Activated naive CD8-positive, alpha-beta T cell treated with anti-CD3 and anti-CD28 coated beads, Interleukin-2, amount 10 ng/mL, durations not matched to agents 7 days and 5 days (primary cell): ENCODE results near the gene ABHD12. TPM values are rescaled to one million over a fixed set of nuclear protein-coding genes. Genes with fewer than 3 reads are reported as not detected.

Experiments
- ATAC-seq: fragments of 150-1000 bp; cut with Tn5 transposase; one replicate; pipeline ENCODE4 v1.10.0; 2021; ENCODE audit warnings: low read depth, moderate library complexity
- POLR2A ChIA-PET: fragments of 350-600 bp; sonication (Branson Sonifier 250); formaldehyde crosslinking; loops from one replicate; lab custom pipeline; 2021; ENCODE audit warnings: antibody characterized with exemption; lab: Charles Lee
- DNase-seq: peaks from one replicate; pipeline ENCODE4 v3.0.0; 2021
- H3K27ac Mint-ChIP-seq: one replicate; pipeline ENCODE4 v1.8.0; 2022; ENCODE audit warnings: mild to moderate bottlenecking, mixed read lengths
- H3K27me3 Mint-ChIP-seq: one replicate; pipeline ENCODE4 v1.8.0; 2022; ENCODE audit warnings: mild to moderate bottlenecking, moderate library complexity, mixed read lengths
- H3K36me3 Mint-ChIP-seq: one replicate; pipeline ENCODE4 v1.8.0; 2021; ENCODE audit warnings: mild to moderate bottlenecking, mixed read lengths
- H3K4me1 Mint-ChIP-seq: one replicate; pipeline ENCODE4 v1.8.0; 2021; ENCODE audit warnings: mixed read lengths
- H3K4me3 Mint-ChIP-seq: one replicate; pipeline ENCODE4 v1.8.0; 2022; ENCODE audit warnings: mild to moderate bottlenecking, moderate library complexity, mixed read lengths
- H3K9me3 Mint-ChIP-seq: one replicate; pipeline ENCODE4 v1.8.0; 2021; ENCODE audit warnings: mixed read lengths
- total RNA-seq, 2 experiments: library from RNA; stranded (reverse); gene quantifications; one replicate each; pipeline ENCODE4 v1.2.3, GENCODE V29; 2021

ABHD12 gene
- total RNA-seq, 2 experiments from 2014 or later = 26.5 to 27.3 TPM

- ATAC-seq (no peak), DNase-seq (no peak)
- H3K4me3 Mint-ChIP-seq = no peak overlapping the region
- H3K9me3 Mint-ChIP-seq = peaks cover 4% of the 10 kb centered on the region
- no peaks in the 10 kb centered on the region for H3K27me3 Mint-ChIP-seq
- no peak overlapping the region for H3K27ac Mint-ChIP-seq
- POLR2A ChIA-PET = no interaction called here
- H3K36me3 Mint-ChIP-seq = peaks cover 6% of the 10 kb centered on the region
- H3K4me1 Mint-ChIP-seq = peaks cover 14% of the 10 kb centered on the region
These were observed 34.8 kb downstream of the ABHD12 start for GRCh38 chr20:25355866-25356265.

GRCh38 chr20:25355011-25355595 is 35.5 kb downstream of the ABHD12 start:
- no peak for ATAC-seq
- Mint-ChIP-seq H3K27me3 (no peaks in the 10 kb centered on the region), H3K36me3 (peaks cover 9% of the 10 kb centered on the region), H3K27ac (no peak overlapping the region), H3K4me3 (no peak overlapping the region), H3K9me3 (peaks cover 4% of the 10 kb centered on the region), H3K4me1 (peaks cover 14% of the 10 kb centered on the region)
- DNase-seq = no peak
- POLR2A ChIA-PET = no interaction called here

- POLR2A ChIA-PET = no interaction called here
- Mint-ChIP-seq H3K9me3 (peaks cover 4% of the 10 kb centered on the region), H3K4me1 (peaks cover 14% of the 10 kb centered on the region)
These were observed 36.6 kb downstream of the ABHD12 start for GRCh38 chr20:25353747-25354705.

GRCh38 chr20:25353353-25353746 is 37.3 kb downstream of the ABHD12 start:
- no peaks in the 10 kb centered on the region for H3K27me3 Mint-ChIP-seq
- POLR2A ChIA-PET = no interaction called here
- no peak for DNase-seq
- peaks cover 4% of the 10 kb centered on the region for H3K9me3 Mint-ChIP-seq
- ATAC-seq = no peak
- no peak overlapping the region for H3K4me3 Mint-ChIP-seq
- H3K4me1 Mint-ChIP-seq = peaks cover 14% of the 10 kb centered on the region
- no peak overlapping the region for H3K27ac Mint-ChIP-seq
- peaks cover 13% of the 10 kb centered on the region for H3K36me3 Mint-ChIP-seq

More at GRCh38 chr20:25353747-25354705, 36.6 kb downstream of the ABHD12 start:
- H3K27me3 Mint-ChIP-seq = no peaks in the 10 kb centered on the region
- ATAC-seq (no peak), DNase-seq (no peak)
- no peak overlapping the region for H3K27ac Mint-ChIP-seq
- H3K4me3 Mint-ChIP-seq = no peak overlapping the region
- H3K36me3 Mint-ChIP-seq = peaks cover 12% of the 10 kb centered on the region

GRCh38 chr20:25352746-25353145 is 37.9 kb downstream of the ABHD12 start:
- DNase-seq = no peak
- peaks cover 13% of the 10 kb centered on the region for H3K36me3 Mint-ChIP-seq
- peaks cover 13% of the 10 kb centered on the region for H3K4me1 Mint-ChIP-seq
- peaks cover 4% of the 10 kb centered on the region for H3K9me3 Mint-ChIP-seq
- no peaks in the 10 kb centered on the region for H3K27me3 Mint-ChIP-seq
- no peak for ATAC-seq
- POLR2A ChIA-PET = no interaction called here
- H3K4me3 Mint-ChIP-seq = no peak overlapping the region
- no peak overlapping the region for H3K27ac Mint-ChIP-seq

- peaks cover 4% of the 10 kb centered on the region for H3K9me3 Mint-ChIP-seq
- peaks cover 13% of the 10 kb centered on the region for H3K36me3 Mint-ChIP-seq
- H3K27ac Mint-ChIP-seq = no peak overlapping the region
- no peaks in the 10 kb centered on the region for H3K27me3 Mint-ChIP-seq
- DNase-seq = no peak
- POLR2A ChIA-PET = interaction anchor here (0.7 kb wide), 1 partner anchor 10 kb away, joined by 3 read pairs; no protein-coding TSS in a partner anchor
- H3K4me1 Mint-ChIP-seq = peaks cover 19% of the 10 kb centered on the region
- no peak overlapping the region for H3K4me3 Mint-ChIP-seq
- no peak for ATAC-seq
These were observed 39.6 kb downstream of the ABHD12 start for GRCh38 chr20:25351024-25351360.

- Mint-ChIP-seq H3K36me3 (peaks cover 17% of the 10 kb centered on the region), H3K9me3 (peaks cover 5% of the 10 kb centered on the region), H3K4me1 (peaks cover 24% of the 10 kb centered on the region), H3K27ac (no peak overlapping the region), H3K27me3 (no peaks in the 10 kb centered on the region), H3K4me3 (no peak overlapping the region)
- POLR2A ChIA-PET = no interaction called here
- ATAC-seq (peak; percentile 88), DNase-seq (peak; percentile 39)
These were observed 44.3 kb downstream of the ABHD12 start for GRCh38 chr20:25346349-25346748.

GRCh38 chr20:25345721-25346120 is 44.9 kb downstream of the ABHD12 start:
- POLR2A ChIA-PET = no interaction called here
- H3K4me1 Mint-ChIP-seq = peaks cover 24% of the 10 kb centered on the region
- no peak overlapping the region for H3K4me3 Mint-ChIP-seq
- H3K36me3 Mint-ChIP-seq = peaks cover 17% of the 10 kb centered on the region
- DNase-seq (no peak), ATAC-seq (no peak)
- peaks cover 5% of the 10 kb centered on the region for H3K9me3 Mint-ChIP-seq
- H3K27ac Mint-ChIP-seq = no peak overlapping the region
- no peaks in the 10 kb centered on the region for H3K27me3 Mint-ChIP-seq

- no peak for DNase-seq
- no peak overlapping the region for H3K27ac Mint-ChIP-seq
- no peaks in the 10 kb centered on the region for H3K27me3 Mint-ChIP-seq
- no peak for ATAC-seq
- POLR2A ChIA-PET = no interaction called here
- no peak overlapping the region for H3K4me3 Mint-ChIP-seq
- peaks cover 26% of the 10 kb centered on the region for H3K4me1 Mint-ChIP-seq
- H3K36me3 Mint-ChIP-seq = peaks cover 12% of the 10 kb centered on the region
- H3K9me3 Mint-ChIP-seq = peaks cover 5% of the 10 kb centered on the region
These were observed 46.0 kb downstream of the ABHD12 start for GRCh38 chr20:25344634-25345033.

- no peak for ATAC-seq
- H3K27ac Mint-ChIP-seq = no peak overlapping the region
- DNase-seq = no peak
- peaks cover 5% of the 10 kb centered on the region for H3K9me3 Mint-ChIP-seq
- H3K4me3 Mint-ChIP-seq = no peak overlapping the region
- H3K4me1 Mint-ChIP-seq = peaks cover 27% of the 10 kb centered on the region
- peaks cover 10% of the 10 kb centered on the region for H3K36me3 Mint-ChIP-seq
- POLR2A ChIA-PET = no interaction called here
- H3K27me3 Mint-ChIP-seq = no peaks in the 10 kb centered on the region
These were observed 48.6 kb downstream of the ABHD12 start for GRCh38 chr20:25341716-25342680.

GRCh38 chr20:25340380-25340779 is 50.3 kb downstream of the ABHD12 start:
- ATAC-seq (no peak), DNase-seq (no peak)
- Mint-ChIP-seq H3K36me3 (peaks cover 15% of the 10 kb centered on the region), H3K27ac (no peak overlapping the region), H3K9me3 (peaks cover 5% of the 10 kb centered on the region), H3K4me1 (peaks cover 16% of the 10 kb centered on the region), H3K27me3 (no peaks in the 10 kb centered on the region), H3K4me3 (no peak overlapping the region)
- POLR2A ChIA-PET = no interaction called here

- no peak for DNase-seq
- peaks cover 3% of the 10 kb centered on the region for H3K9me3 Mint-ChIP-seq
- POLR2A ChIA-PET = no interaction called here
- no peak overlapping the region for H3K4me3 Mint-ChIP-seq
- peaks cover 12% of the 10 kb centered on the region for H3K4me1 Mint-ChIP-seq
- peaks cover 10% of the 10 kb centered on the region for H3K36me3 Mint-ChIP-seq
- H3K27me3 Mint-ChIP-seq = no peaks in the 10 kb centered on the region
- no peak overlapping the region for H3K27ac Mint-ChIP-seq
- no peak for ATAC-seq
These were observed 51.0 kb downstream of the ABHD12 start for GRCh38 chr20:25339608-25340007.
